Astrocyte (in vitro differentiated cells and primary cell): Measurements from ENCODE around the gene SPAG9.

Experiments used
- CTCF ChIP-seq: IDR thresholded peaks from 2 replicates; pipeline ENCODE4 v1.5.1; 2011; ENCODE audit warnings: low read depth, mild to moderate bottlenecking, inconsistent platforms, low read length, moderate library complexity; ENCODE audit not compliant: insufficient read depth
- EZH2 ChIP-seq: IDR thresholded peaks from 2 replicates; pipeline ENCODE4 v1.6.1; 2012; ENCODE audit warnings: mild to moderate bottlenecking, low read length, inconsistent platforms; ENCODE audit not compliant: insufficient read depth

GRCh38 chr17:50944054-50944901, 176.4 kb downstream of the SPAG9 start:
- TF ChIP-seq CTCF (no peak), EZH2 (no peak)
